T-helper 1 cell treated with Interleukin-12 subunit alpha and Interleukin-12 subunit beta and Interleukin-4 antibody, amounts not matched to agents 30 μg/mL and 1 μg/mL, for 36 hours (primary cell): ENCODE data around the gene EML1.

ENCODE experiments used
- H3K27ac Mint-ChIP-seq: one replicate; pipeline ENCODE4 v1.8.0; 2021; ENCODE audit warnings: mild to moderate bottlenecking, mixed read lengths
- H3K27me3 Mint-ChIP-seq: one replicate; pipeline ENCODE4 v1.8.0; 2021; ENCODE audit warnings: low read depth, mixed read lengths
- H3K36me3 Mint-ChIP-seq: one replicate; pipeline ENCODE4 v1.8.0; 2021; ENCODE audit warnings: low read depth, mixed read lengths
- H3K4me1 Mint-ChIP-seq: one replicate; pipeline ENCODE4 v1.8.0; 2021; ENCODE audit warnings: low read depth, mixed read lengths
- H3K4me3 Mint-ChIP-seq: one replicate; pipeline ENCODE4 v1.8.0; 2021; ENCODE audit warnings: mild to moderate bottlenecking, moderate library complexity, mixed read lengths
- H3K9me3 Mint-ChIP-seq: one replicate; pipeline ENCODE4 v1.8.0; 2021; ENCODE audit warnings: mixed read lengths

The EML1 gene

GRCh38 chr14:99838639-99839134 is 45.5 kb downstream of the EML1 start:
- Mint-ChIP-seq H3K9me3 (no peaks in the 10 kb centered on the region), H3K27me3 (peaks cover 62% of the 10 kb centered on the region), H3K4me3 (no peak overlapping the region), H3K4me1 (no peaks in the 10 kb centered on the region), H3K27ac (no peak overlapping the region), H3K36me3 (no peaks in the 10 kb centered on the region)

- H3K36me3 Mint-ChIP-seq = no peaks in the 10 kb centered on the region
- no peaks in the 10 kb centered on the region for H3K9me3 Mint-ChIP-seq
- H3K4me3 Mint-ChIP-seq = no peak overlapping the region
- no peaks in the 10 kb centered on the region for H3K4me1 Mint-ChIP-seq
- peaks cover 59% of the 10 kb centered on the region for H3K27me3 Mint-ChIP-seq
- no peak overlapping the region for H3K27ac Mint-ChIP-seq
Observed at GRCh38 chr14:99839696-99840095, 46.5 kb downstream of the EML1 start.

- Mint-ChIP-seq H3K9me3 (no peaks in the 10 kb centered on the region), H3K4me1 (no peaks in the 10 kb centered on the region), H3K36me3 (no peaks in the 10 kb centered on the region), H3K27ac (no peak overlapping the region), H3K4me3 (no peak overlapping the region), H3K27me3 (peaks cover 58% of the 10 kb centered on the region)
Observed at GRCh38 chr14:99840265-99840664, 47.1 kb downstream of the EML1 start.

- peaks cover 54% of the 10 kb centered on the region for H3K27me3 Mint-ChIP-seq
Observed at GRCh38 chr14:99840774-99841305, 47.6 kb downstream of the EML1 start.

GRCh38 chr14:99841436-99842071 is 48.3 kb downstream of the EML1 start:
- Mint-ChIP-seq H3K9me3 (no peaks in the 10 kb centered on the region), H3K36me3 (no peaks in the 10 kb centered on the region), H3K4me3 (no peak overlapping the region), H3K4me1 (no peaks in the 10 kb centered on the region), H3K27ac (no peak overlapping the region), H3K27me3 (peaks cover 48% of the 10 kb centered on the region)

More at GRCh38 chr14:99840774-99841305, 47.6 kb downstream of the EML1 start:
- H3K9me3 Mint-ChIP-seq = no peaks in the 10 kb centered on the region
- H3K36me3 Mint-ChIP-seq = no peaks in the 10 kb centered on the region
- H3K4me3 Mint-ChIP-seq = no peak overlapping the region
- H3K27ac Mint-ChIP-seq = no peak overlapping the region
- H3K4me1 Mint-ChIP-seq = no peaks in the 10 kb centered on the region

- Mint-ChIP-seq H3K27me3 (peaks cover 44% of the 10 kb centered on the region), H3K27ac (no peak overlapping the region), H3K9me3 (peaks cover 3% of the 10 kb centered on the region), H3K36me3 (no peaks in the 10 kb centered on the region), H3K4me1 (no peaks in the 10 kb centered on the region), H3K4me3 (no peak overlapping the region)
Observed at GRCh38 chr14:99842141-99842540, 48.9 kb downstream of the EML1 start.

GRCh38 chr14:99846808-99847207 is 53.6 kb downstream of the EML1 start:
- Mint-ChIP-seq H3K9me3 (peaks cover 6% of the 10 kb centered on the region), H3K36me3 (no peaks in the 10 kb centered on the region), H3K4me3 (no peak overlapping the region), H3K4me1 (no peaks in the 10 kb centered on the region), H3K27me3 (peaks cover 23% of the 10 kb centered on the region), H3K27ac (no peak overlapping the region)

- Mint-ChIP-seq H3K27ac (no peak overlapping the region), H3K27me3 (peaks cover 23% of the 10 kb centered on the region), H3K4me3 (no peak overlapping the region), H3K36me3 (no peaks in the 10 kb centered on the region), H3K4me1 (no peaks in the 10 kb centered on the region), H3K9me3 (peaks cover 6% of the 10 kb centered on the region)
Observed at GRCh38 chr14:99850709-99851108, 57.5 kb downstream of the EML1 start.

GRCh38 chr14:99852578-99852977 is 59.4 kb downstream of the EML1 start:
- no peaks in the 10 kb centered on the region for H3K36me3 Mint-ChIP-seq
- H3K27me3 Mint-ChIP-seq = peaks cover 29% of the 10 kb centered on the region
- H3K4me1 Mint-ChIP-seq = no peaks in the 10 kb centered on the region
- no peaks in the 10 kb centered on the region for H3K9me3 Mint-ChIP-seq
- H3K4me3 Mint-ChIP-seq = no peak overlapping the region
- no peak overlapping the region for H3K27ac Mint-ChIP-seq

GRCh38 chr14:99853206-99853605 is 60.0 kb downstream of the EML1 start:
- no peak overlapping the region for H3K27ac Mint-ChIP-seq
- H3K9me3 Mint-ChIP-seq = no peaks in the 10 kb centered on the region
- H3K27me3 Mint-ChIP-seq = peaks cover 29% of the 10 kb centered on the region
- H3K4me3 Mint-ChIP-seq = no peak overlapping the region
- no peaks in the 10 kb centered on the region for H3K36me3 Mint-ChIP-seq
- H3K4me1 Mint-ChIP-seq = no peaks in the 10 kb centered on the region

- Mint-ChIP-seq H3K27ac (no peak overlapping the region), H3K36me3 (no peaks in the 10 kb centered on the region)
Observed at GRCh38 chr14:99854831-99855230, 61.6 kb downstream of the EML1 start.

GRCh38 chr14:99855271-99855670 is 62.1 kb downstream of the EML1 start:
- Mint-ChIP-seq H3K27me3 (peaks cover 31% of the 10 kb centered on the region), H3K4me3 (no peak overlapping the region), H3K27ac (no peak overlapping the region), H3K9me3 (no peaks in the 10 kb centered on the region), H3K4me1 (no peaks in the 10 kb centered on the region), H3K36me3 (no peaks in the 10 kb centered on the region)

More at GRCh38 chr14:99854831-99855230, 61.6 kb downstream of the EML1 start:
- Mint-ChIP-seq H3K27me3 (peaks cover 29% of the 10 kb centered on the region), H3K9me3 (no peaks in the 10 kb centered on the region), H3K4me3 (no peak overlapping the region), H3K4me1 (no peaks in the 10 kb centered on the region)

GRCh38 chr14:99857551-99857950 is 64.3 kb downstream of the EML1 start:
- Mint-ChIP-seq H3K36me3 (no peaks in the 10 kb centered on the region), H3K27me3 (peaks cover 25% of the 10 kb centered on the region), H3K27ac (no peak overlapping the region), H3K4me3 (no peak overlapping the region), H3K9me3 (no peaks in the 10 kb centered on the region), H3K4me1 (no peaks in the 10 kb centered on the region)

- H3K4me1 Mint-ChIP-seq = no peaks in the 10 kb centered on the region
- no peaks in the 10 kb centered on the region for H3K36me3 Mint-ChIP-seq
- H3K4me3 Mint-ChIP-seq = no peak overlapping the region
- no peak overlapping the region for H3K27ac Mint-ChIP-seq
- H3K27me3 Mint-ChIP-seq = peaks cover 13% of the 10 kb centered on the region
- no peaks in the 10 kb centered on the region for H3K9me3 Mint-ChIP-seq
Observed at GRCh38 chr14:99860219-99860618, 67.0 kb downstream of the EML1 start.

GRCh38 chr14:99862136-99862535 is 68.9 kb downstream of the EML1 start:
- no peak overlapping the region for H3K4me3 Mint-ChIP-seq
- H3K9me3 Mint-ChIP-seq = no peaks in the 10 kb centered on the region
- H3K4me1 Mint-ChIP-seq = no peaks in the 10 kb centered on the region
- H3K36me3 Mint-ChIP-seq = no peaks in the 10 kb centered on the region
- peaks cover 13% of the 10 kb centered on the region for H3K27me3 Mint-ChIP-seq
- H3K27ac Mint-ChIP-seq = no peak overlapping the region
